Colonic mucosa (tissue), 4 donors: ENCODE results near the gene CALML6. TPM values are rescaled to one million over a fixed set of nuclear protein-coding genes. Genes with fewer than 3 reads are reported as not detected.

Source experiments
- DNase-seq: peaks from one replicate; pipeline ENCODE4 v3.0.0-alpha.2; 2020
- H3K27ac ChIP-seq: fragments of 200-600 bp; one replicate; pipeline ENCODE4 v1.8.0; 2021
- H3K27me3 ChIP-seq: fragments of 200-600 bp; one replicate; pipeline ENCODE4 v1.8.0; 2021
- H3K36me3 ChIP-seq: fragments of 200-600 bp; one replicate; pipeline ENCODE4 v1.8.0; 2021
- H3K4me1 ChIP-seq: fragments of 200-600 bp; one replicate; pipeline ENCODE4 v1.8.0; 2021; ENCODE audit warnings: mild to moderate bottlenecking
- H3K4me3 ChIP-seq: fragments of 200-600 bp; one replicate; pipeline ENCODE4 v1.8.0; 2021
- H3K9ac ChIP-seq, 2 donors: one replicate each; pipeline ENCODE4 v1.7.0; 2013; ENCODE audit warnings: control low read depth in 2 of 2, low read depth in 2 of 2, low read length in 2 of 2
- H3K9me3 ChIP-seq: fragments of 200-600 bp; one replicate; pipeline ENCODE4 v1.8.0; 2021
- CTCF ChIP-seq: fragments of 200-600 bp; IDR thresholded peaks from one replicate; pipeline ENCODE4 v1.8.0; 2022; ENCODE audit warnings: antibody characterized with exemption, mild to moderate bottlenecking
- intact Hi-C: fragments of 100-400 bp; cut with DNase I; formaldehyde crosslinking; loops from one replicate; pipeline ENCODE4 v1.14.1; 2022
- total RNA-seq, 2 donors: library from RNA; stranded (reverse); fragmentation: NEBNext Ultra II Directional in 1 of 2; extraction: Animal tissue kit (Norgen Biotek cat#: 25700) in 1 of 2; gene quantifications; one replicate each; pipeline ENCODE4 v1.2.1, GENCODE V29; 2021
- donor health status: healthy.
- donor health status: DM: no; HTN: no; CAD: no.
- donor health status: DM: no; HTN: no; CAD: no.

Gene CALML6
- total RNA-seq, 2 donors from 2014 or later = 0.17 TPM; not detected in 1

- peak; percentile 67 for TF ChIP-seq CTCF
- Histone ChIP-seq H3K27me3 (no peaks in the 10 kb centered on the region), H3K4me1 (no peaks in the 10 kb centered on the region), H3K27ac (no peak overlapping the region), H3K9me3 (no peaks in the 10 kb centered on the region), H3K9ac (no peak overlapping the region), H3K36me3 (no peaks in the 10 kb centered on the region), H3K4me3 (no peak overlapping the region)
- intact Hi-C loops = loop anchor here (5.0 to 10.0 kb wide), 2 partner anchors 77 to 215 kb away; no protein-coding TSS in a partner anchor
- peak; percentile 81 for DNase-seq
Observed at GRCh38 chr1:1959840-1960479, 44.9 kb downstream of the CALML6 start.

- no peak for DNase-seq
- peaks cover 3% of the 10 kb centered on the region for H3K27me3 ChIP-seq
- H3K27ac ChIP-seq = no peak overlapping the region
- intact Hi-C loops = loop anchor here (5.0 to 10.0 kb wide), 2 partner anchors 77 to 214 kb away; no protein-coding TSS in a partner anchor
- H3K36me3 ChIP-seq = no peaks in the 10 kb centered on the region
- H3K9me3 ChIP-seq = no peaks in the 10 kb centered on the region
- no peaks in the 10 kb centered on the region for H3K4me1 ChIP-seq
- no peak overlapping the region for H3K4me3 ChIP-seq
- TF ChIP-seq CTCF = no peak
- H3K9ac ChIP-seq = no peak overlapping the region
Observed at GRCh38 chr1:1960480-1961196, 45.6 kb downstream of the CALML6 start.

GRCh38 chr1:1962752-1963151 lies 47.7 kb downstream of the CALML6 start:
- DNase-seq = no peak
- H3K4me1 ChIP-seq = no peaks in the 10 kb centered on the region
- H3K9ac ChIP-seq = no peak overlapping the region
- intact Hi-C loops = loop anchor here (5.0 to 10.0 kb wide), 2 partner anchors 75 to 212 kb away; no protein-coding TSS in a partner anchor
- H3K36me3 ChIP-seq = no peaks in the 10 kb centered on the region
- no peak overlapping the region for H3K4me3 ChIP-seq
- H3K27ac ChIP-seq = no peak overlapping the region
- H3K9me3 ChIP-seq = no peaks in the 10 kb centered on the region
- TF ChIP-seq CTCF = no peak
- H3K27me3 ChIP-seq = peaks cover 3% of the 10 kb centered on the region

GRCh38 chr1:1963570-1963969 lies 48.5 kb downstream of the CALML6 start:
- intact Hi-C loops = loop anchor here (5.0 to 10.0 kb wide), 2 partner anchors 74 to 211 kb away; no protein-coding TSS in a partner anchor
- H3K27me3 ChIP-seq = peaks cover 3% of the 10 kb centered on the region

More at GRCh38 chr1:1963570-1963969, 48.5 kb downstream of the CALML6 start:
- Histone ChIP-seq H3K36me3 (no peaks in the 10 kb centered on the region), H3K9ac (no peak overlapping the region), H3K4me3 (no peak overlapping the region), H3K4me1 (no peaks in the 10 kb centered on the region), H3K27ac (no peak overlapping the region), H3K9me3 (no peaks in the 10 kb centered on the region)
- DNase-seq = no peak
- TF ChIP-seq CTCF = no peak
